Transverse colon (tissue), 4 donors: Measurements from ENCODE around the gene SEC22C. TPM values are rescaled to one million over a fixed set of nuclear protein-coding genes. Genes with fewer than 3 reads are reported as not detected.

Experiments used
- DNase-seq: peaks from one replicate; pipeline ENCODE4 v3.0.0-alpha.2; 2019
- H3K27ac ChIP-seq, 4 donors: fragments of 200-600 bp; sonication (generic); 2 replicates each; pipeline ENCODE4 v1.5.1; 2016 to 2018; ENCODE audit warnings: inconsistent platforms in 4 of 4
- H3K27me3 ChIP-seq: fragments of 200-600 bp; sonication (generic); 2 replicates; pipeline ENCODE4 v1.5.1; 2017; ENCODE audit warnings: inconsistent platforms
- H3K36me3 ChIP-seq, 4 donors: fragments of 200-600 bp; sonication (generic); 2 replicates each; pipeline ENCODE4 v1.5.1; 2017 to 2019; ENCODE audit warnings: inconsistent platforms in 4 of 4
- H3K4me1 ChIP-seq, 4 donors: fragments of 200-600 bp; sonication (generic); 2 replicates each; pipeline ENCODE4 v1.5.1; 2017 to 2020; ENCODE audit warnings: inconsistent platforms in 4 of 4
- H3K4me3 ChIP-seq, 4 donors: fragments of 200-600 bp; sonication (generic); 1 replicate in 1 of 4; 2 replicates in 3 of 4; pipeline versions ENCODE4 v1.5.1 to v1.6.1; 2017 to 2019; ENCODE audit warnings: inconsistent platforms in 4 of 4
- H3K9me3 ChIP-seq, 2 donors: fragments of 200-600 bp; sonication (generic); 2 replicates each; pipeline ENCODE4 v1.5.1; 2017 to 2019; ENCODE audit warnings: inconsistent platforms in 2 of 2
- EP300 ChIP-seq: sonication (generic); formaldehyde crosslinking; IDR thresholded peaks from one replicate; pipeline ENCODE4 v1.6.1; 2017; ENCODE audit warnings: antibody characterized with exemption, low read depth
- POLR2A ChIP-seq: fragments of 450-650 bp; IDR thresholded peaks from one replicate; pipeline ENCODE4 v1.6.1; 2016; ENCODE audit warnings: antibody characterized with exemption, mild to moderate bottlenecking, moderate library complexity
- POLR2AphosphoS5 ChIP-seq, 3 donors: sonication (generic); formaldehyde crosslinking; IDR thresholded peaks; one replicate each; pipeline ENCODE4 v1.6.1; 2016; ENCODE audit warnings: antibody characterized with exemption in 3 of 3
- WGBS, 2 donors: methylation state at CpG; one replicate each; pipeline ENCODE4 v1.1.5; 2018; ENCODE audit warnings: low coverage in 1 of 2; 5-methylcytosine and 5-hydroxymethylcytosine counted together
- in situ Hi-C, 4 donors: fragments of 200-750 bp; cut with MboI; loops; one replicate each; pipeline versions ENCODE4 v1.15.0 to v1.15.1; 2017; ENCODE audit warnings: low sequenced_read_pairs in 3 of 4, low pct_ligation_motif_present in 1 of 4, low pct_unique_long_range_greater_than_20kb in 1 of 4
- intact Hi-C: fragments of 100-400 bp; cut with DNase I; formaldehyde crosslinking; loops from one replicate; pipeline ENCODE4 v1.15.1; 2023; ENCODE audit warnings: low total_unique reads
- total RNA-seq, 4 donors: library from RNA; depleted of rRNA; stranded (reverse); fragments of >200 nt; gene quantifications; one replicate each; pipeline ENCODE4 v1.1.0, GENCODE V29; 2016
- TF ChIP-seq, protein P1 (sequence below), 5 experiments: fragments of 200-600 bp in 3 of 5; fragments of 450-650 bp in 2 of 5; sonication (generic) in 3 of 5; IDR thresholded peaks; 1 replicate in 2 of 5; 2 replicates in 3 of 5; pipeline ENCODE4 v1.5.1; 2016 to 2017; ENCODE audit warnings: antibody characterized with exemption in 5 of 5, inconsistent platforms in 3 of 5, mild to moderate bottlenecking in 2 of 5, moderate library complexity in 1 of 5

The SEC22C gene
- total RNA-seq, 4 donors from 2014 or later: 22.7 to 66.3 (median 32.1) TPM

DNA sequence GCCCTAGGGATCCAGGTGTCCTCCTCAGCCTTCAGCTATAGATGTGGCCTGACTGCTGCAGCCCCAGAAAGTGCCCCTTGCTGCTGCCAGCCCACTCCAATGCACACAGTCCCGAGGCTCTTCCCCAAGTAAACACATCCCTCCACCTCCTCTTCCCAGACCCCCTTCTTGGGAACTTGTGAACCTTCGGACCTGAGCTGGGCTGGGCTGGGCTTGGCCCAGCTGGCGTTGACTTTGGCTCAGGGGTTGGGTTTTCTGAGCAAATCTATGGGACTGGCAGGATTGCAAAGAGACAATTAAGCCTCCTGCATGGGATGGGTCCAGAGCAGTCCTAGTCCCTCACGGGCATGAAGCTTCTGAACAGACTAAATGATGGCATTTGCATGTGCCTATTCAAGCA is 64.7 kb downstream of the SEC22C start:
- peak overlapping the region; percentile 76 to 86 (median 79) for H3K27ac ChIP-seq
- H3K27me3 ChIP-seq: no peaks in the 10 kb centered on the region
- intact Hi-C loops: no loop called here
- no peak overlapping the region for H3K4me3 ChIP-seq
- H3K4me1 ChIP-seq: peaks cover 19 to 66% (median 41%) of the 10 kb centered on the region in 4 donors
- DNase-seq: peak; percentile 61
- TF ChIP-seq, protein P1, sequence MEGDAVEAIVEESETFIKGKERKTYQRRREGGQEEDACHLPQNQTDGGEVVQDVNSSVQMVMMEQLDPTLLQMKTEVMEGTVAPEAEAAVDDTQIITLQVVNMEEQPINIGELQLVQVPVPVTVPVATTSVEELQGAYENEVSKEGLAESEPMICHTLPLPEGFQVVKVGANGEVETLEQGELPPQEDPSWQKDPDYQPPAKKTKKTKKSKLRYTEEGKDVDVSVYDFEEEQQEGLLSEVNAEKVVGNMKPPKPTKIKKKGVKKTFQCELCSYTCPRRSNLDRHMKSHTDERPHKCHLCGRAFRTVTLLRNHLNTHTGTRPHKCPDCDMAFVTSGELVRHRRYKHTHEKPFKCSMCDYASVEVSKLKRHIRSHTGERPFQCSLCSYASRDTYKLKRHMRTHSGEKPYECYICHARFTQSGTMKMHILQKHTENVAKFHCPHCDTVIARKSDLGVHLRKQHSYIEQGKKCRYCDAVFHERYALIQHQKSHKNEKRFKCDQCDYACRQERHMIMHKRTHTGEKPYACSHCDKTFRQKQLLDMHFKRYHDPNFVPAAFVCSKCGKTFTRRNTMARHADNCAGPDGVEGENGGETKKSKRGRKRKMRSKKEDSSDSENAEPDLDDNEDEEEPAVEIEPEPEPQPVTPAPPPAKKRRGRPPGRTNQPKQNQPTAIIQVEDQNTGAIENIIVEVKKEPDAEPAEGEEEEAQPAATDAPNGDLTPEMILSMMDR (IDR thresholded peaks at IDR 0.05): no peak
- no peak for TF ChIP-seq EP300
- TF ChIP-seq POLR2AphosphoS5 (IDR thresholded peaks at IDR 0.05): no peak
- peak; percentile 12 for TF ChIP-seq POLR2A
- in situ Hi-C loops: no loop called here
- 40% methylated on average over 4 of the region's 4 CpGs; no CpG with 5 or more reads in 1 of the 2 donors for WGBS, 2 donors
- H3K9me3 ChIP-seq: no peaks in the 10 kb centered on the region
- H3K36me3 ChIP-seq: no peaks in the 10 kb centered on the region

DNA sequence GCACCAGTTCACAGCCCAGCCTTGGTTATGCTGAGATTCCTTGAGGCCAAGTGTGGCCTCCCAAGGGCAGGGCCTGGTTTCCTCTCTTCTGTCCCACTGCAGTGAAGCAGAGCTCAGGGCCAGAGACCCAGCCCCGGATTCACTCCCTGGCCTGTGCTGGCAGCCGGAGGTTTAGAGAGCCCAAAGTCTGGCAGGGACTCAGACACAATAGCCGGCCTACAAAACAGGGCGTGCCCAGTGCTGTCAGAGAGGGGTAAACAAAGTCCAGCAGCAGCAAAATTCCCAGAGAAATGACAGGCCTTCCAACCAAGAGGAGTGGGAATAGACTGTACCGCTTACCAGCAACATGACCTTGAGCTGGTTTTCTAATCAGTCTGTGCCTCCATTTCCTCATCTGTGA is 65.3 kb downstream of the SEC22C start:
- Histone ChIP-seq H3K9me3 (no peaks in the 10 kb centered on the region), H3K4me1 (peaks cover 19 to 71% (median 41%) of the 10 kb centered on the region in 4 donors), H3K4me3 (no peak overlapping the region), H3K27ac (peak overlapping the region; percentile 76 to 86 (median 79)), H3K27me3 (no peaks in the 10 kb centered on the region), H3K36me3 (no peaks in the 10 kb centered on the region)
- intact Hi-C loops: no loop called here
- TF ChIP-seq POLR2AphosphoS5 (IDR thresholded peaks at IDR 0.05): peak in 2 of 3 donors; percentile 38 to 62
- TF ChIP-seq, protein P1 (IDR thresholded peaks at IDR 0.05): no peak
- peak; percentile 43 for TF ChIP-seq POLR2A
- TF ChIP-seq EP300: no peak
- 43% methylated on average over 5 of the region's 5 CpGs; no CpG with 5 or more reads in 1 of the 2 donors for WGBS, 2 donors
- DNase-seq: peak; percentile 81
- in situ Hi-C loops: no loop called here

DNA sequence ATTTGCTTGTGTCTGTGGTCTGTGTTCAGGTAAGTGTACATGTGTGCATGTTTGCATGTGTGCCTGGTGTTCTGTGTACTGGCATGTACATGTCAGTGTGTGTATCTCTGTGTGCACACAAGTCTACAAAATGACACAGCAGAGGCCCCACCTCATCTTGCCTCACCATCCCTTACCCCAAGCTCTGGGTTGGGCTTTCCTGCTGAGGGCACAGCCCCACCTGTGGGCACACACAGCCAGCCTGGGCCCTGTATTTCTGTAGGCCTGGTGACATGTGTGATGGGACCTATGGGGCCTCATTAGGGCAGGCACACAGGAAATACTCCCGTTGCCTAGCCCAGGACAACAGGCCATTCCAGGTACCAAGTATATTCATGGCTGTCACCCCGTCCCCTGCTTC is 65.8 kb downstream of the SEC22C start:
- no peaks in the 10 kb centered on the region for H3K36me3 ChIP-seq
- intact Hi-C loops (no loop called here), in situ Hi-C loops (no loop called here)
- TF ChIP-seq POLR2AphosphoS5 (IDR thresholded peaks at IDR 0.05) (no peak), POLR2A (no peak), EP300 (no peak)
- TF ChIP-seq, protein P1 (IDR thresholded peaks at IDR 0.05): no peak
- H3K27me3 ChIP-seq: no peaks in the 10 kb centered on the region
- H3K4me3 ChIP-seq: no peak overlapping the region
- peak; percentile 36 for DNase-seq
- 79% methylated on average over 2 of the region's 2 CpGs; no CpG with 5 or more reads in 1 of the 2 donors for WGBS, 2 donors
- H3K9me3 ChIP-seq: no peaks in the 10 kb centered on the region
- peaks cover 19 to 76% (median 43%) of the 10 kb centered on the region in 4 donors for H3K4me1 ChIP-seq
- peak overlapping the region; percentile 76 to 86 (median 79) for H3K27ac ChIP-seq

DNA sequence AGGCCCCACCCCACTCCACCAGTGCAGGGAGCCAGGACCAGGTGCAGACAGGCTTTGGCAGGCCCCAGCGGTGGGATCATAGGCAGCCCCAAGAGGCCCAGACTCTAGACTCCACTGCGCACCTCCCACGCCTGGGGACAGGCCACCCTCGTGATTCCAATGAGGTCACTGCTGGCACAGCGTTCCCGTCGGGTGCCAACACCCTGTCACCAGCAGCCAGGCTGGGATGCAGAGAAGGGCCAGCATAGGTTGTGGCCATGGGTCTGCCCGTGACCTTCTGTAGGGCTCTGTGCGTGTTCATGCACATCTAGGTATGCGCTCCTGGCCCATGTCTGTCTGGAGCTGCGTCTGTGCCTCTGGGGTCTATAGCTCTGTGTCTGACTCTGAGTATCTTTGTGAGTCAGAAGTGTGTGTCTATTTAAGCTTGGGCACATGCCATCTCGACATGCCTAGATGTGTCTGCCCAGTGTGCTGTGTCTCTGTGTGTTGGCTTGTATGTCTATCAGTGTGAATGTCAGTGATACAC is 66.3 kb downstream of the SEC22C start:
- intact Hi-C loops (no loop called here), in situ Hi-C loops (no loop called here)
- 51% methylated on average over 8 of the region's 12 CpGs; no CpG with 5 or more reads in 1 of the 2 donors for WGBS, 2 donors
- Histone ChIP-seq H3K4me1 (peaks cover 19 to 78% (median 48%) of the 10 kb centered on the region in 4 donors), H3K4me3 (no peak overlapping the region), H3K27ac (peak overlapping the region; percentile 76 to 86 (median 79)), H3K36me3 (no peaks in the 10 kb centered on the region), H3K27me3 (no peaks in the 10 kb centered on the region), H3K9me3 (no peaks in the 10 kb centered on the region)
- DNase-seq: peak; percentile 78
- TF ChIP-seq POLR2A: peak; percentile 16
- TF ChIP-seq EP300: no peak
- TF ChIP-seq POLR2AphosphoS5 (IDR thresholded peaks at IDR 0.05): peak in 2 of 3 donors; percentile 33 to 47
